Measurements from ENCODE around the gene KRTAP10-3. TPM values are rescaled to one million over a fixed set of nuclear protein-coding genes. Genes with fewer than 3 reads are reported as not detected.
"Not testable (repeated sequence)": the region's sequence is repeated elsewhere in the genome, so short reads cannot be mapped to it uniquely, and the experiment has no call there.

Gene KRTAP10-3
- polyA plus RNA-seq, 1 experiment = not detected

GRCh38 chr21:44568261-44568660 lies 9.7 kb upstream of the KRTAP10-3 start:
- H3K27me3 ChIP-seq (ENCODE audit: control insufficient read depth, insufficient read depth, low read length) = no peaks in the 10 kb centered on the region
- no peak overlapping the region for H3K4me3 ChIP-seq (ENCODE audit: low read depth, low read length)
- H3K9me3 ChIP-seq (ENCODE audit: control insufficient read depth, insufficient read depth, low read length) = peaks cover 18% of the 10 kb centered on the region
- TF ChIP-seq CTCF (IDR thresholded peaks at IDR 0.05; ENCODE audit: low read depth, low read length) = no peak
- POLR2A ChIA-PET = no interaction called here
- CTCF ChIA-PET = no interaction called here
- H3K27ac ChIP-seq (ENCODE audit: low read depth, low read length) = no peak overlapping the region
- DNase-seq (ENCODE audit: low read depth, low spot score) = no peak

GRCh38 chr21:44567481-44568171 lies 9.0 kb upstream of the KRTAP10-3 start:
- peaks cover 18% of the 10 kb centered on the region for H3K9me3 ChIP-seq (ENCODE audit: control insufficient read depth, insufficient read depth, low read length)
- TF ChIP-seq CTCF (IDR thresholded peaks at IDR 0.05; ENCODE audit: low read depth, low read length) = no peak
- H3K4me3 ChIP-seq (ENCODE audit: low read depth, low read length) = no peak overlapping the region
- H3K27ac ChIP-seq (ENCODE audit: low read depth, low read length) = no peak overlapping the region
- H3K27me3 ChIP-seq (ENCODE audit: control insufficient read depth, insufficient read depth, low read length) = no peaks in the 10 kb centered on the region
- CTCF ChIA-PET = no interaction called here
- no peak for DNase-seq (ENCODE audit: low read depth, low spot score)
- POLR2A ChIA-PET = no interaction called here

- POLR2A ChIA-PET = no interaction called here
- CTCF ChIA-PET = no interaction called here
Measured at GRCh38 chr21:44566403-44566802, 7.8 kb upstream of the KRTAP10-3 start.

GRCh38 chr21:44564886-44565598 lies 6.4 kb upstream of the KRTAP10-3 start:
- no peak for DNase-seq (ENCODE audit: low read depth, low spot score)
- no peak for TF ChIP-seq CTCF (IDR thresholded peaks at IDR 0.05; ENCODE audit: low read depth, low read length)
- H3K4me3 ChIP-seq (ENCODE audit: low read depth, low read length) = no peak overlapping the region
- peaks cover 12% of the 10 kb centered on the region; the same call in 1 of the 2 replicates for H3K9me3 ChIP-seq (ENCODE audit: control insufficient read depth, insufficient read depth, low read length)
- ChIA-PET CTCF (no interaction called here), POLR2A (no interaction called here)
- no peaks in the 10 kb centered on the region for H3K27me3 ChIP-seq (ENCODE audit: control insufficient read depth, insufficient read depth, low read length)
- no peak overlapping the region for H3K27ac ChIP-seq (ENCODE audit: low read depth, low read length)

More at GRCh38 chr21:44566403-44566802, 7.8 kb upstream of the KRTAP10-3 start:
- no peaks in the 10 kb centered on the region for H3K27me3 ChIP-seq (ENCODE audit: control insufficient read depth, insufficient read depth, low read length)
- no peak overlapping the region for H3K27ac ChIP-seq (ENCODE audit: low read depth, low read length)
- TF ChIP-seq CTCF (IDR thresholded peaks at IDR 0.05; ENCODE audit: low read depth, low read length) = no peak
- H3K4me3 ChIP-seq (ENCODE audit: low read depth, low read length) = no peak overlapping the region
- H3K9me3 ChIP-seq (ENCODE audit: control insufficient read depth, insufficient read depth, low read length) = peaks cover 12% of the 10 kb centered on the region
- no peak for DNase-seq (ENCODE audit: low read depth, low spot score)

GRCh38 chr21:44564099-44564498 lies 5.5 kb upstream of the KRTAP10-3 start:
- no peak for TF ChIP-seq CTCF (IDR thresholded peaks at IDR 0.05; ENCODE audit: low read depth, low read length)
- ChIA-PET CTCF (no interaction called here), POLR2A (no interaction called here)
- H3K9me3 ChIP-seq (ENCODE audit: control insufficient read depth, insufficient read depth, low read length) = peaks cover 9% of the 10 kb centered on the region; the same call in 1 of the 2 replicates
- H3K4me3 ChIP-seq (ENCODE audit: low read depth, low read length) = no peak overlapping the region
- DNase-seq (ENCODE audit: low read depth, low spot score) = no peak
- H3K27ac ChIP-seq (ENCODE audit: low read depth, low read length) = no peak overlapping the region
- no peaks in the 10 kb centered on the region for H3K27me3 ChIP-seq (ENCODE audit: control insufficient read depth, insufficient read depth, low read length)

- H3K27ac ChIP-seq (ENCODE audit: low read depth, low read length); H3K9me3 ChIP-seq (ENCODE audit: control insufficient read depth, insufficient read depth, low read length); POLR2A ChIA-PET; H3K4me3 ChIP-seq (ENCODE audit: low read depth, low read length); DNase-seq (ENCODE audit: low read depth, low spot score); CTCF ChIA-PET; H3K27me3 ChIP-seq (ENCODE audit: control insufficient read depth, insufficient read depth, low read length): not testable (repeated sequence)
Measured at GRCh38 chr21:44558329-44558675, 293 bp downstream of the KRTAP10-3 start.
